ENCODE results near the gene IDH1.
A peak's percentile ranks its signal among the peaks of the same experiment; 100 is the strongest.
"Not testable (repeated sequence)": the region's sequence is repeated elsewhere in the genome, so short reads cannot be mapped to it uniquely, and the experiment has no call there.

Gene IDH1

GRCh38 chr2:208254871-208255556 lies at the start of gene IDH1:
Gene IDH1, minus strand, starts transcription at chr2:208255071. Its CDS starts 3,520 bp downstream, at chr2:208251551.
- peak; percentile 86 for DNase-seq

- DNase-seq, result no peak
These were observed 49.3 kb upstream of the IDH1 start for GRCh38 chr2:208304157-208304556.

DNA sequence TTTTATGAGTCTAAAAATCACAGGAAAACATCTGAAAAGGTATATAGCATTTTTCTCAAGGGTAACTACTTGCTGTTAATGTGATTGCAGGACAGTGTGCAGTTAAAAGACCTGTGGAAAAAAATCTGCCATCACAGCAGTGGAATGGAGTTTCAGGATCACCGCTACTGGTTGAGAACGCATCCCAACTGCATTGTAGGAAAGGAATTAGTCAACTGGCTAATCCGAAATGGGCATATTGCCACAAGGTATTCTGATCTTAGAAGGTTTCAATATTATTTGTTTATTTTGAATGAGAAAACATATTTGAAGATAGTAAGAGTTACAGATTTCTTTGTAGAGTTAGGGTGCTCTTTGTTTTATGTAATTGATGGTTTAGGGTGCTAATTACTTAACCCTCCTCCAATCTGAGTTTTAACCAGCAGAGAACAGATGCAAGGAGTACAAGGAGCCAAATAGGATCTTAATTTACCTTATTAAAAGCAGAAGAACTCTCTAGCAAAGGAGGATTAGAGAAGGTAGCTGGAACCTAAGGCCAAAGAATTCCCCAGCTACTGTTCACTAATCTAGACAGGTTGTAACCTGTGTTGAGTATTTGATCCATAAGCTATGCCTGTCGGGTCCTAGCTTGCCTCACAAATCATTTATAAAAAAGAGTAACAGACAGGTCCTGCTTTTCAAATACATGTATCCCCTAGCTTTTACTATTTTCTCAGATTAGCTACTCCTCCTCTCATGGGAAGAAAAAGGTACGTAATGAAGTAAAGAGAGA lies 46.2 kb upstream of the IDH1 start:
- DNase-seq, result no peak

DNA sequence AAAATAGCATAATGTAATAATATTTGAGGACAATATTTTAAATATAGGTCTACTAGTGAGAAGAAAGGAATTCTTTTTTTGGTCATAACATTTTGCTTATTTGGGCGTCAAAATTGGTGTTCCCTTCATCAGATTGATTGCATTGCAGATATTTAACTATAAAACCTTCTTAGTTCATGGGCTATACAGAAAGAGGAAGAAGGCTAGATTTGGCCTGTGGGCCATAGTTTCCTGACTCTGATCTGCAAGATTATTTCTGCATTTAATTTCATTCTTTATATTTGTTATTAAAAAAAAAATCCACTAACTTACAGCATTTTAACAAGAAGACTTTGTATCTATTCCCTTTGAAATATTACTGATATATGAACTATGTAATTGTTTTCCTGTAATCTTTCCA lies 43.1 kb upstream of the IDH1 start:
- no peak for DNase-seq

- DNase-seq, result no peak
These were observed 41.7 kb upstream of the IDH1 start for GRCh38 chr2:208296610-208297009.

DNA sequence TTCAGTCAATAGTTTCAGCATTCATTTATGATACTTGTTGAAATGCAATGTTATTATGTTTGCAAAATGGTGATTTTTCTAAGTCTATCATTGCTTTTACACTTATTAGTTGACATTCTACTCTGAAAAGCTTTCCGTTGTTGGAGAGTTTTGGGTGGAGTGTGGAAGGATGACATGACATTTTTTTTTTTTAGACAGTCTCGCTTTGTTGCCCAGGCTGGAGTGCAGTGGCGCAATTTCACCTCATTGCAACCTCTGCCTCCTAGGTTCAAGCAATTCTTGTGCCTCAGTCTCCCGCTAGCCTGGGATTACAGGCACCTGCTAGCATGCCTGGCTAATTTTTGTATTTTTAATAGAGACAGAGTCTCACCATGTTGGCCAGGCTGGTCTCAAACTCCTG lies 41.0 kb upstream of the IDH1 start:
- DNase-seq, result no peak

- DNase-seq, result no peak
These were observed 39.7 kb upstream of the IDH1 start for GRCh38 chr2:208294482-208295024.

DNA sequence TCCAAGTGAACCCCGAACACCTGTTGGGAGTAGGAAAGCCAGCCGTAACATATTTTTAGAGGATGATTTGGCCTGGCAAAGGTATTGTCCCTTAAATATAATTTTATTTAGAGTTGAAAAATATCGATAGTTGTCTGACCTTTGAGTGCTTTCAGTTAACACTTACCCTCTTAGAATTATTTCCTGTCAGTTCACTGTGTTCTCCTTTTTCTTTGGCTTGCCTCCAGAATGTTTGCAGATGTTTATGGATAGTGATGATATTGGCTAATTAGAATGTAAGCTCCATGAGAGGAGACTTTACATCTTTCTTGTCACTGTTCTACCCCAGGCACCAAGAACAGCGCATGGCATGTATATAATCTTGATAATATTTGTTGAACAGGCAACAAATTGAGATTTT lies 31.0 kb upstream of the IDH1 start:
- DNase-seq, result no peak

DNA sequence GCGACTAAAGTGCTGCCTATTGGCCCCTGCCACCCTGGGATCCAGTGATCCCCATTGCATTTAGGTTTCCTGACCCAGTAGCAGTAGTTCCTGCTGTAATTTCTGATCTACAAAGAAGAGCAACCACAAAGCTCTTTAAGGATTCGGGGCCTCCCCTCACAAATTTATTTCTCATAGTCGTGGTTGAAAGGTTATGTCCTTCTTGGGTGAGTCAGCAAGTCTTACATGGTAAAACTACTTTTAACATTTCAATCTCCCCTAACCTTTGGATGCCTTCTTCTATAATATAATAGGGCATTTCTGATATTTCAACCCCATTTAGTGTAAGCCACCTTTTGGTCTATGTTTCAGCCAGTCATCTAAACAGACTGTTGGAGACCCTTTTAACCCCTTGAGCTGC lies 26.1 kb upstream of the IDH1 start:
- DNase-seq, result no peak

DNA sequence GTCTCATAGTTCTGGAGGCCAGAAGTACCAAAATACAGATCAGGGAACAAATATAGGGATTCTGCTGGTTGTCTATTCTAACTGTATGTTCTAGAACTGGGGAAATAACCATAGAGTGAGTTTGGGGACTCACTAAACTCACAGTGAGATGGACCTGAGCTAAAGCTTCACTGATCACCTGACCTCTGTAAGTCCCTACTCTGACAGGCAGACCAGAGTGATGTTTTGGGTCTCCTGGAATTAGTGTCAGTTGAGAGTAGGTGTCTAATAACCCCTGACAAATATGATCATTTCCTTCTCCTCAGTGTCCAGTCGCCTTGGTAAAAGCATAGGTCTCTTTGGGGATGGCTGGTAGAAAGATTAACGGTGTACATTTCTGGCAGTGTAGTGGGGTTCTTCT lies 25.4 kb upstream of the IDH1 start:
- no peak for DNase-seq

GRCh38 chr2:208279236-208279635 lies 24.4 kb upstream of the IDH1 start:
- no peak for DNase-seq

DNA sequence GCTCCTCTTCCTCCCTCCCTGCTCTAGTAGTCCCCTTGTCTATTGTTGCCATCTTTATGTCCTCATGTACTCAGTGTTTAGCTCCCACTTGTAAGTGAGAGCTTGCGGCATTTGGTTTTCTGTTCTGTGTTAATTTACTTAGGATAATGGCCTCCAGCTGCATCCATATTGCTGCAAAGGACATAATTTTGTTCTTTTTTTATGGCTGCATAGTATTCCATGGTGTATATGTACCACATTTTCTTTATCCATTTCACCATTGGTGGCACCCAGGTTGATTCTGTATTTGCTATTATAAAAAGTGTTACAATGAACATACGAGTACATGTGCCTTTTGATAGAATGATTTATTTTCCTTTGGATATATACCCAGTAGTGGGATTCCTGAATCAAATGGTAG lies 23.7 kb upstream of the IDH1 start:
- no peak for DNase-seq

DNA sequence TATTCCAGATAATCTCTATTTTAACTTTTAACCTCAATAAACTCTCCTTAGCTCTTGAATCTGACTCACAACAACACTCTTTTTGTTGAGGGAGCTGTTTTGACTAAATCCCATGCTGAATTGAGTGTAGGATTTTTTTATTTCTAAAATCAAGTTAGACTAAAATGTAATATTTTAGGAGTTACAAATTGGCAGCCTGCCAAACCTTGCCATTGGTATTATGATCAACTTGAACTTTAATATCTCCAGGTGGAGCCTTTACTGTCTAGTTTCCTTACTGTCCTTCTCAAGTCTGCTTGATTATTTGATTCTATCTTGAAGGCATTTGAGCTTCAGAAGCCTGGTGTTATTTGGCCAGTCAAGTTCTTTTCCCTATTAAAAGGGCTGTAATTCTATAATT lies 19.9 kb upstream of the IDH1 start:
- DNase-seq, result no peak

GRCh38 chr2:208269091-208269490 lies 14.2 kb upstream of the IDH1 start:
- DNase-seq, result no peak

GRCh38 chr2:208268156-208268952 lies 13.5 kb upstream of the IDH1 start:
- no peak for DNase-seq

DNA sequence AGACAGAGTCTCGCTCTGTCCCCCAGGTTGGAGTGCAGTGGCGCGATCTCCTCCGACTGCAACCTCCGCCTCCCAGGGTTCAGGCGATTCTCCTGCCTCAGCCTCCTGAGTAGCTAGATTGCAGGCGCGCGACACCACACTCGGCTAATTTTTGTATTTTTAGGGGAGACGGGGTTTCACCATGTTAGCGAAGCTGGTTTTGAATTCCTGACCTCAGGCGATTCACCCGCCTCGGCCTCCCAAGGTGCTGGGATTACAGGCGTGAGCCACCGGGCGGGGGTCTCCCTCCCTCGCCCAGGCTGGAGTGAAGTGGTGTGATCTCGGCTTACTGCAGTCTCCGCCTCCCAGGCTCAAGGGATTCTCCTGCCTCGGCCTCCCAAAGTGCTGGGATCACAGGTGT lies 12.7 kb upstream of the IDH1 start:
- not testable (repeated sequence) for DNase-seq

DNA sequence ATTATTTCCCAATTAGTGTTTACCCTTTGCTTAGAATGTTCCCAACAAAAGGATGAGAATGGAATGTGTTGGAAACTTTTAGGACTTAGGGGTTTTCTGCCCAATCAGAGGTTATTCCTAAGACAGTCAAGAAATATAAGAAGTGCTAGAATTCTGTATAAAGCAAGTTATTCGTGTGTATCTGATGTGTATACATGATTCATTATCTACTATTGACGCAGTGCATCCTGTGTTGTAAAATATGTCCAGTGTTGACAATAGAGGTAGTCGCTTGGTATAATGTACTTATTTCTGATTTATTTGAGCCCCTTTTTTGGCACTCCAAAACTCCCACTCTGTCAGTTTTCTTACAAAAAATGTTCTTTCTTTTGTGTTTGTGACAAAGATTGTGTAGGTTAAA lies 12.1 kb upstream of the IDH1 start:
- no peak for DNase-seq

- DNase-seq, result no peak
These were observed 11.7 kb upstream of the IDH1 start for GRCh38 chr2:208266553-208266893.

GRCh38 chr2:208265801-208266552 lies 11.1 kb upstream of the IDH1 start, which contains the start of gene PIKFYVE:
Gene PIKFYVE, plus strand, starts transcription at chr2:208266255. Its CDS starts 5,265 bp downstream, at chr2:208271520.
- peak; percentile 93 for DNase-seq

GRCh38 chr2:208265371-208265800 lies 10.5 kb upstream of the IDH1 start:
- no peak for DNase-seq

DNA sequence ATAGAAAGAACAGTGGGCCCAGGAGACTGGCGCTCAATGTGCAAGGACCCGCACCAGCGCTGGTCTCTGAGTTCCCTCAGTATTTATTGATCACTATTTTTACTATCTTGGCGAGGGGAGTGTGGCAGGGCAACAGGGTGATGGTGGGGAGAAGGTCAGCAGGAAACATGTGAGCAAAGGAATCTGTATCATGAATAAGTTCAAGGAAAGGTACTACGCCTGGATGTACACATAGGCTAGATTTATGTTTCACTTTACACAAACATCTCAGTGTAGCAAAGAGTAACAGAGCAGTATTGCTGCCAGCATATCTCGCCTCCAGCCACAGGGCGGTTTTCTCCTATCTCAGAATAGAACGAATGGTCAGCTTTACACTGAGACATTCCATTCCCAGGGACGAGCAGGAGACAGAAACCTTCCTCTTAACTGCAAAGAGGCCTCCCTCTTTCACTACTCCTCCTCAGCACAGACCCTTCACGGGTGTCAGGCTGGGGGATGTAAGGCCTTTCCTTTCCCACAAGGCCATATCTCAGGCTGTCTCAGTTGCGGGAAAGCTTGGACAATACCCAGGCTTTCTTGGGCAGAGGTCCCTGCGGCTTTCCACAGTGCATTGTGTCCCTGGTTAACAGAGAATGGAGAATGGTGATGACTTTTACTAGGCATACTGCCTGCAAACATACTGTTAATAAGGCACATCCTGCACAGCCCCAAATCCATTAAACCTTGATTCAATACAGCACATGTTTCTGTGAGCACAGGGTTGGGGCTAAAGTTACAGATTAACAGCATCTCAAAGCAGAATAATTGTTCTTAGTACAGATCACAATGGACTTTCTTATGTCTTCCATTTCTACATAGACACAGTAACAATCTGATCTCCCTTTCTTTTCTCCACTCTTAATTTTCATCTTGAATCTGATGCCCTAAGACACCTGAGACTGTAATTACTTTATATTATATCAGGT lies 2.3 kb upstream of the IDH1 start:
- not testable (repeated sequence) for DNase-seq
